Measurements from ENCODE around the gene BMP7. TPM values are rescaled to one million over a fixed set of nuclear protein-coding genes. Genes with fewer than 3 reads are reported as not detected.

Gene BMP7
- total RNA-seq, 2 experiments from 2014 or later = 2.2 to 94.2 TPM

DNA sequence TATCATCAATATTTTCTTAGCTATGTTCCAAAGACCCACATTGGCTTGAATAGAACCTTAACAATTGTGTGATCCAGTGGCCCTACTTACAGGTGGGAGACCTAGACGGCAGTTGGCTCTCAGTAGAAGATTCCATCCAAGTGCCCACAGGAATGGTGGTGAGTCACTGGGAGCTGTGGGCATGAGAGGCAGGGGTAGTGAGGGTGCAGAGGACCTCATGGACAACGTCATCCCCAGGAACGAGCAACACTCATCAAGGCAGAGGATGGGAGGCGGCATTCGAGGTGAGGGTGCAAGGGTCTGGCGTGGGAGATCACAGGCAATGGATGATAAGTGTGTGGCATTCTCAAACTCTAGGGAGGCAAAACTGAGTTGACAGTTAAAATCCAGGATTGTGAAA, 45.7 kb upstream of the BMP7 start:
- no peaks in the 10 kb centered on the region for H3K79me2 ChIP-seq (ENCODE audit: insufficient read depth, low read depth, low read length)
- H2AFZ ChIP-seq (ENCODE audit: low read length) = no peak overlapping the region
- no TSS peak for BruUV-seq (replicated peaks)
- H4K20me1 ChIP-seq (ENCODE audit: insufficient read depth, low read length) = no peaks in the 10 kb centered on the region
- DNase-seq (ENCODE audit: low spot score) = no peak
- POLR2A ChIA-PET = no interaction called here
- TF ChIP-seq, protein P1, sequence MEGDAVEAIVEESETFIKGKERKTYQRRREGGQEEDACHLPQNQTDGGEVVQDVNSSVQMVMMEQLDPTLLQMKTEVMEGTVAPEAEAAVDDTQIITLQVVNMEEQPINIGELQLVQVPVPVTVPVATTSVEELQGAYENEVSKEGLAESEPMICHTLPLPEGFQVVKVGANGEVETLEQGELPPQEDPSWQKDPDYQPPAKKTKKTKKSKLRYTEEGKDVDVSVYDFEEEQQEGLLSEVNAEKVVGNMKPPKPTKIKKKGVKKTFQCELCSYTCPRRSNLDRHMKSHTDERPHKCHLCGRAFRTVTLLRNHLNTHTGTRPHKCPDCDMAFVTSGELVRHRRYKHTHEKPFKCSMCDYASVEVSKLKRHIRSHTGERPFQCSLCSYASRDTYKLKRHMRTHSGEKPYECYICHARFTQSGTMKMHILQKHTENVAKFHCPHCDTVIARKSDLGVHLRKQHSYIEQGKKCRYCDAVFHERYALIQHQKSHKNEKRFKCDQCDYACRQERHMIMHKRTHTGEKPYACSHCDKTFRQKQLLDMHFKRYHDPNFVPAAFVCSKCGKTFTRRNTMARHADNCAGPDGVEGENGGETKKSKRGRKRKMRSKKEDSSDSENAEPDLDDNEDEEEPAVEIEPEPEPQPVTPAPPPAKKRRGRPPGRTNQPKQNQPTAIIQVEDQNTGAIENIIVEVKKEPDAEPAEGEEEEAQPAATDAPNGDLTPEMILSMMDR (conservative IDR thresholded peaks at IDR 0.05; ENCODE audit: low read length) = no peak
- TF ChIP-seq EZH2phosphoT487 (IDR thresholded peaks at IDR 0.05; ENCODE audit: borderline replicate concordance, low read depth, low read length) = no peak
- H3K4me1 ChIP-seq (ENCODE audit: insufficient read depth, low read length, poor library complexity, severe bottlenecking) = peaks cover 84% of the 10 kb centered on the region
- no peak overlapping the region for H3K4me2 ChIP-seq (ENCODE audit: low read length)
- H3K36me3 ChIP-seq (ENCODE audit: insufficient read depth, low read length) = no peaks in the 10 kb centered on the region
- no peak overlapping the region for H3K4me3 ChIP-seq (ENCODE audit: low read depth, low read length, poor library complexity, severe bottlenecking)
- CTCF ChIA-PET (ENCODE audit: unreplicated experiment) = no interaction called here
- H3K27ac ChIP-seq (ENCODE audit: low read depth, low read length, poor library complexity, severe bottlenecking) = no peak overlapping the region
- intact Hi-C loops (cut with micrococcal nuclease; ENCODE audit: unreplicated experiment) = no loop called here
- no peaks in the 10 kb centered on the region for H3K9me2 ChIP-seq (ENCODE audit: insufficient read depth, low read length)
- peaks cover 5% of the 10 kb centered on the region; the same call in 1 of the 2 replicates for H3K9me3 ChIP-seq (ENCODE audit: low read length)

DNA sequence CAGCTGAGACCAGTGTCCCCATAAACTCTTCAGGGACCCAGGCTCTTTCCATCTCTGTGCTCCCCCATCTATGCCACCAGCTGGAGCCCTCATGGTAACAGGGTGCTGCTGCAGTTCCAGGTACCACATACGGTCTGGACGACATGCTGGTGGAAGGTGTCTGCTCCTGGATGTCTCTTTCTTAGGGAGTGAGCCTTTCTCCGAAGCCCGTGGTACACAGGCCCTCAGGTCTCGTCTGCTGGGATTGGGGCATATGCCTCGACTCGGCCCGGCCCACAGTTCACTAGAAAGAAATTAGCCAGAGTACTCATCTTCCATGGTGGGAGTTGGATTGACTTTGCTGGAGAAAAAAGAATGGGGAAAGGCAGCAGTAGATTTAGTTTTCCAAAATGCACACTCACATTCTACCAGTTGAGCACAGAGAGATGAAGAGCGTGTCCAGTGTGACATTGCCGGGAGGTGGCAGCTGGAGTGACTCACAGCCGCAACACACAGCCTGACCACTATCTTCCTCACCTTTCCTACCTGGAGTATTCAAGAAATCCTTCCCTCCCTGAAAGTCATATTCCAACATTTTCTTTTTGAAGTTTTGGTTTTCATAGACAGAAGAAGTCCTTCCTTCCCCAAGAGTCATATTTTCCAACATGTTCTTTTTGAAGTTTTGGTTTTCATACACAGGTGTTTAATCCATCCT, 44.5 kb upstream of the BMP7 start:
- POLR2A ChIA-PET = no interaction called here
- no peaks in the 10 kb centered on the region for H3K9me2 ChIP-seq (ENCODE audit: insufficient read depth, low read length)
- no peaks in the 10 kb centered on the region for H3K79me2 ChIP-seq (ENCODE audit: insufficient read depth, low read depth, low read length)
- H3K4me2 ChIP-seq (ENCODE audit: low read length) = no peak overlapping the region
- CTCF ChIA-PET (ENCODE audit: unreplicated experiment) = no interaction called here
- TF ChIP-seq, protein P1 (conservative IDR thresholded peaks at IDR 0.05; ENCODE audit: low read length) = no peak
- no peak for TF ChIP-seq EZH2phosphoT487 (IDR thresholded peaks at IDR 0.05; ENCODE audit: borderline replicate concordance, low read depth, low read length)
- no peaks in the 10 kb centered on the region for H4K20me1 ChIP-seq (ENCODE audit: insufficient read depth, low read length)
- no peak for DNase-seq (ENCODE audit: low spot score)
- intact Hi-C loops (cut with micrococcal nuclease; ENCODE audit: unreplicated experiment) = no loop called here
- peaks cover 83% of the 10 kb centered on the region for H3K4me1 ChIP-seq (ENCODE audit: insufficient read depth, low read length, poor library complexity, severe bottlenecking)
- no peak overlapping the region for H3K27ac ChIP-seq (ENCODE audit: low read depth, low read length, poor library complexity, severe bottlenecking)
- H3K36me3 ChIP-seq (ENCODE audit: insufficient read depth, low read length) = no peaks in the 10 kb centered on the region
- no peak overlapping the region for H2AFZ ChIP-seq (ENCODE audit: low read length)
- no TSS peak for BruUV-seq (replicated peaks)
- H3K9me3 ChIP-seq (ENCODE audit: low read length) = peaks cover 10% of the 10 kb centered on the region; the same call in 1 of the 2 replicates
- no peak overlapping the region for H3K4me3 ChIP-seq (ENCODE audit: low read depth, low read length, poor library complexity, severe bottlenecking)

DNA sequence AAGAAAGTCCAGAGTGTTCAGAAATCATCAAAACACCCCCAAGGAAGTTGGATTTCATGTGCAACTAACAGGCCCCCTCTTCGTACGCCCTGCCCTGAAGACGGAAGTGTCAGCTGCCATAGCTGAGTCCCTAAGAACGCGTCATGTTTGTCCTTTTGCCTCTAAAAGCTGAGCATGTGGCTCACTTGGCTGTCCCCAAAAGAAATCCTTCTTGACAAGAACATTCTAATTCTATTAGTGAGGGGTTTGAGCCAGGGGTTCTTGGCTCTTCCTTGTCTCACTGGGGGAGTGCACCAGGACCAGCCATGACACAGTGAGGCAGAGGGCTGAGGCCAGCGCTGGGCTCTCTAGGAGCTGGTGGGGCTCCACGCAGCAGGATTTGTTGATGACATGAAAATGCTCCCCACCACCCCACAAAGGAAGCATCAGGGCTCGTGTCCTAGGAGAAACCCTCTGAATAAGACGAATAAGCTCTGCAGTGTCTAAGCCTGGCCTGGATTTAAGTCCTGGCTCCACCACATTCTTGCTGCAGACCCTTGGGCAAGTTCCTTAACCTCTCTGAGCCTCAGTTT, 43.2 kb upstream of the BMP7 start:
- H3K4me3 ChIP-seq (ENCODE audit: low read depth, low read length, poor library complexity, severe bottlenecking) = peak overlapping the region; percentile 19
- no peaks in the 10 kb centered on the region for H3K9me2 ChIP-seq (ENCODE audit: insufficient read depth, low read length)
- BruUV-seq (replicated peaks) = no TSS peak
- intact Hi-C loops (cut with micrococcal nuclease; ENCODE audit: unreplicated experiment) = no loop called here
- peak overlapping the region; percentile 63; the same call in 1 of the 2 replicates for H2AFZ ChIP-seq (ENCODE audit: low read length)
- peaks cover 10% of the 10 kb centered on the region; the same call in 1 of the 2 replicates for H3K9me3 ChIP-seq (ENCODE audit: low read length)
- peak overlapping the region; percentile 61 for H3K4me2 ChIP-seq (ENCODE audit: low read length)
- peaks cover 83% of the 10 kb centered on the region for H3K4me1 ChIP-seq (ENCODE audit: insufficient read depth, low read length, poor library complexity, severe bottlenecking)
- ChIA-PET CTCF (ENCODE audit: unreplicated experiment) (interaction anchor here (1.1 kb wide), 1 partner anchor 54 kb away, joined by 4 read pairs; no protein-coding TSS in a partner anchor), POLR2A (interaction anchor here (2.2 kb wide), 1 partner anchor 16 kb away, joined by 7 read pairs; no protein-coding TSS in a partner anchor)
- H4K20me1 ChIP-seq (ENCODE audit: insufficient read depth, low read length) = no peaks in the 10 kb centered on the region
- no peaks in the 10 kb centered on the region for H3K36me3 ChIP-seq (ENCODE audit: insufficient read depth, low read length)
- H3K27ac ChIP-seq (ENCODE audit: low read depth, low read length, poor library complexity, severe bottlenecking) = peak overlapping the region; percentile 33
- TF ChIP-seq, protein P1 (conservative IDR thresholded peaks at IDR 0.05; ENCODE audit: low read length) = no peak
- TF ChIP-seq EZH2phosphoT487 (IDR thresholded peaks at IDR 0.05; ENCODE audit: borderline replicate concordance, low read depth, low read length) = no peak
- H3K79me2 ChIP-seq (ENCODE audit: insufficient read depth, low read depth, low read length) = no peaks in the 10 kb centered on the region
- no peak for DNase-seq (ENCODE audit: low spot score)

Data from OCI-LY7 (cell line).